H54 (cell line): ENCODE data around the gene FMN2.

Experiments used
- DNase-seq: peaks from one replicate; pipeline ENCODE4 v3.0.0; 2011; ENCODE audit warnings: low spot score, mixed read lengths; ENCODE audit not compliant: insufficient read length
- FAIRE-seq: peaks from 3 replicates; lab custom pipeline; 2011; peaks lifted over from hg19 to GRCh38; lab: Jason Lieb, UNC
- POLR2A ChIP-seq: IDR thresholded peaks from 2 replicates; pipeline ENCODE4 v1.6.1; 2011; ENCODE audit warnings: low read depth, mild to moderate bottlenecking, low read length

The FMN2 gene

DNA sequence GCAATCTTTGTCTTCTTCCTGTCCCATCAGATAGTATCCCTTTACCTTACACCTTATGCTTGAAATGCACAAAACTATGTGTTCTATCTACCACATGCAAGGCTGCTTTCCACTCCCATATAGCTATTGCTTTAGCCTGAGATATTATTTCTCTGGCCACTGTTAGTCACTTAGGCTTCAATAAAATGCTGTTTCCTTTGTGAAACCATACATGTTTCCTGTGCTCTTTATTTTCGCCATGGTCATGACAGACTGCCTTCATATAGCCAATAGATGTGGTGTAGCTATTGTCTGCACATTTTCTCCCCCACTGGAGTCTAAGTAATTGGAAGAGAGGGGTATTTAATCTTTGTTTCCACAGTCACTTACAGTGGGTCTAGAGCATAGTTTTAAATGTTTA, 411.9 kb downstream of the FMN2 start:
- DNase-seq = no peak
- no peak for TF ChIP-seq POLR2A
- FAIRE-seq = no peak

DNA sequence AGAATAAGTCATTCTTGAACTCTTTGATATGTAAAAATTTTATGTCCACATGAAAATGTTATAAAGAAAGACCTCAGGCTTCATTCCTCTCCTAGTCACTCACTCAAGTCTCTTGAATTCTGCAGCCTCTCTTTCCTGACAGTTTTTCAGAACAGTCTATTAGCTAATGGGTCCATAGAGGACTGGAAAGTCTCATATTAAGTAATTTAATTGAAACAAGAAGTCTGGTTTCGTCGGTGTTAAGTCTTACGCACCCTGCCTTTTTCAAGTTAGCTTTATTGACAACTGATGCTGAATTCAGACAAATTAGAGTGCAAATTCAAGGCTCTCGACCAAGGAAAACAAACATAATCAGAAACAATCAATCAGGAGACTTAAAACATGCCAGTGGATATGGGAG, 414.5 kb downstream of the FMN2 start:
- FAIRE-seq (no peak), DNase-seq (no peak)
- TF ChIP-seq POLR2A = no peak

DNA sequence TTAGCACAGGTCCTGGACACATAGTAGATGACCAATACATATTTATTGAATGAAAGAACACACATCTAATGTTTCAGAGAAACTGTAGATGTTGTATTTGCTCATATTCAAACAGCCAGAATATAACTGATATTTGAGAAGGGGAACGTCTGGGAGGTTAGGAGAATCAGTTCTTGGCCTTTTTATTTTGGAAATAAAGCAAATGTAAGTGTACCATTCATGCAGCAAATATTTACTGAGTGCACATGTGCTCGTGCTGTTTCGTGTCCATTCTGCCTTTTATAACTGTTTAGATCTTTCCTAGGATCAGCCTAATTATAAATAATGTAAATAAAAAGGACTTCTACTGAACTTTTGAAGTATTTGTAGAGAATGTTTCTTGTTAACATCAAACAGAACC, 416.5 kb downstream of the FMN2 start:
- FAIRE-seq (no peak), DNase-seq (no peak)
- TF ChIP-seq POLR2A = no peak

DNA sequence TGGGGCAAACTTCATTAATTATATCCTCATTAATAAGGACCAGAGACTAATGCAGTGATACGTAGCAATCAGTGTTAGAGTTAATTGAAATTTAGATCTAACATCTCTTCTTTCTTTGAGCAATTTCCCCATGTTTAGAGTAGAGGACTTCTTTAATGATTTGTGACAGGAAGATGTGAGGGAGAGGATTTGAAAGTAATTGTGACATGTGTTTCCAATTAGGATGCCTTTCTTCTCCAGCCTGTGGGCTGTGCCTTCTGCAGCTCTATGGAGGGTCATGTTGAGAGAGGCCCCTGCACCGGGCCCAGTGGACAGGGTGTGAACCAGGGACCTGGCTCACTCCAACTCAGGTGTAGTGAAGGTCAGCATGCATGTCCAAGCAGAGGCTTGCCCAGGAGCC, 417.3 kb downstream of the FMN2 start:
- DNase-seq = no peak
- FAIRE-seq = no peak

DNA sequence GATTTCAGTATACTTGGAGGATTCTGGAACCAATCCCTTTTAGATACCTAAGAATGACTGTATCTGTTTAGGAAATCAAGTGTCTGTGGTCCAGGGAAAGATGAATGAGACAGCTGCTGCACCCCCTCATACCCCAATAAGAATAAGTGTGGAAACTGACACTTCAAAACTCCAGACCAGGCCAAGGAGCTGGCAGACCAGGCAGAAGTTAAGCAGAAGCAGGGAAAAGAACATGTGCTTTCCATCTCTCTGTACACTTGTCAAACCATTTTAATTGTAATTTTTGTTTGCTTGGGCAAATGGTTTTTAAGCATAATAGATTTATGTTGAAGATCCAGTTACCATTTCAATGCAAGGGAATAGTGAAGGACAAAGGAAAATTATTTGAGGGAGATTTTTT, 420.1 kb downstream of the FMN2 start:
- DNase-seq = no peak
- no peak for TF ChIP-seq POLR2A
- FAIRE-seq = no peak

More for the DNA sequence above, 417.3 kb downstream of the FMN2 start:
- no peak for TF ChIP-seq POLR2A

DNA sequence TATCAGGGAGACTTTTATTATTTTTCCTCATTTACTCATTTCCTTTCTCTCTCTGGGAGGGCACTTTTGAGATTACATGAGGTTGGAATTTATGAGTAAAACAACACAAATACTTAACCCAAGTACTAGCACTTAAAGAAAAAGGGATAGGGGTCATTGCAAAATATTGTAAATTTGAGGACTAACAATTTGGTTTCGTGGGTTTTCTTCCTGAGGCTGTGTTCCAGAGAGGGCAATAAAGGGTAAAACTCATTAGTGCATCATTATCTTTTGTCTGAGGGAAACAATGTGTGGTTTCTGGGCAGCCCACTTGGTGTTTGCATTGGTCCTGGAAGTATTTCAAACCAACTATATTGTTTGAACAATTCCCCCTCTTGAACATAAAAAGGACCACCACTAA, 423.8 kb downstream of the FMN2 start:
- DNase-seq (no peak), FAIRE-seq (no peak)
- TF ChIP-seq POLR2A = no peak

DNA sequence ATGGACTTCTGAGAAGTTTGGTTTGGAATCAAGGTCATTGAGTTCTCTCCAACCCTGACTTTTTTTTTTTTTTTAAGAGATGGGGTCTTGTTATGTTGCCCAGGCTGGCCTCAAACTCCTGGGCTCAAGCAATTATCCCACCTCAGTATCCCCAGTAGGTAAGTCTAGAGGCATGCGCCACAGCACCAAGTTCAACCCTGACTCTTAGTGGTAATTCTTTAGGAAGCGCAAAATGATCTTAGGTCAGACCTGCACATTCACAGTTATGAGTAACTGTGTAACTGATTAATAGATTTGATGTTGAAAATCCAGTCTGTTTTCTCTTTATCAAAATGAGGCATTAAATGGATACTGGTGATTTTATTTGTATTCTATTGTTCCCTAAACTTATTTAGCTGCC, 424.4 kb downstream of the FMN2 start:
- TF ChIP-seq POLR2A = no peak
- FAIRE-seq = no peak
- no peak for DNase-seq

DNA sequence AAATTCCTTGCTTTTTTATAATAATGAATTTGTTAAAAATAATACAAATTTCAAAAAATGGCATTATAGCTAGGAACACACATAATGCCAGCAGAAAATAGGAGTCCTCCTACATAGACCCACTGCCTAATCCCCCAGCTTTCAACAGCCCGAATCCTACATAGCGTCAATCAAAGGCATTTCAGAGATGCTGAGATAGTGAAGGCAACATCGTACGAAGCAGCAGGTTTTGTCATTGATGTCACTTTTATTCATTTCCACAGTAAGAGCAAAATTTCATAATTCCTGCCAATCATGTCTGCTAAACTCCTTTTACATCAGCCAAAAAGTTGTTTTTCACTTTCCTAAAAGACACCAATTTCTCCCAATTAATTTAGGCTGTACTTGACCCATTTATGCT, 426.2 kb downstream of the FMN2 start:
- DNase-seq (no peak), FAIRE-seq (no peak)
- TF ChIP-seq POLR2A = no peak

DNA sequence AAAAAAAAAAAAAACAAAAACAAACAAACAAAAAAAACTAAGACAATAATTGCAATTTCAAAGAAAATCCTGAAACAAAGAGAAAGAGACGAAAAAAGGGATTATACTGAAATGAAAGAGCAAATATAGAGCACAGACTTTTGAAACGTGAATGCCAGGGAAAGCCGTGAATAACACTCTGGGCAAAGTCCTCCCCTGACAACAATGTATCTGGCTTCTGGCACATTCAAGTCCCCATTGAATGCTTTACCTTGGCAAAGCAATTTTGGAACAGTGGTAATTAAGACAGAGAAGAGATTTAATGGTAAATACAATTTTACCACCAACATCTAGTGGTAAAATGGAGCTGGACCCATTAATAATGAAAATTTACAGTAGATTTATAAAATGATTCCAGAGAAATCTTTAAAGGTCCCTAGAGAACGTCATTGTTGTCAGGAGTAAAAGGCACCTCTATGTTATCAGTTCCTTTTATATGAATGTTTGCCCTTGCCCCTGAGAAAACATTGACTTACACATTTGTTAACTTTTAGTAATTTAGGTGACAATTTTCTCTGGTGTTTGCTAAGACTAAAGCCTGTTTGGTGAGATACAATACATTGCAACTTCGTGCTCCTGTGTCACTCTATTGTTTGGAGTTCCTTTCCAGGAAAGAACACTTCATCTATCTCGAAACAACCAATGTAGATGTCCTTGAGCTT, 430.6 kb downstream of the FMN2 start:
- DNase-seq (no peak), FAIRE-seq (no peak)
- TF ChIP-seq POLR2A = no peak

DNA sequence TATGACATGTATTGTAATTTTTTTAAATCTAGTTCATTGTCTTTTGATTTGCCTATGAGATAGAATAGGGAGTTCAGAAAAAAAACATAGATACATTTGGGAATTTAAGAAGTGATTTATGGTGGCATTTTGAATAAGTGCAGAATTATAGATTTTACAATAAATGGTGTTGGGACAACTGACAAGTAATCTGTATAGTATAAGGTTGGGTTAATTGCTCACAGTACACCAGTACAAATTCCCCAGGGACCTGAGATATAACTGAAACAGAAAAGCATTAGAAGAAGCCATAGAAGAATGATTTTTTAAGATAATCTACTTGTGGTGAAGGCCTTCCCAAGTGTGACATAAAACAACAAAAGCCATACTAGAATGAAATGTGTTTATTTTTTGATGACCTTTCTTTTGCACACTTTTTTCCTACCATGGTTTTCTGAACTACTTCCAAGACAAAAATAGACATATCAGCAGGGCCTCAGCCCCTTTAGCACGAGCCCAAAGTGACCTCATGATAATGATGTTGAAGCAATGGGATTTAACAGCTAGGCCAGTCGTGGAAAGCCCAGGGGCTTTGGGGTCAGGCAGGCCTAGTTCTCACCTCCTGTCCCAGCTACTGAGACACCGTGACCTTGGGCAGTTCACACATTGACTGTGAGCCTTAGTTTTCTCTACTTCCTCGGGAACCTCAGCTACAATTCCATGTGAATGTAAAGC, 432.8 kb downstream of the FMN2 start:
- no peak for TF ChIP-seq POLR2A
- DNase-seq = no peak
- FAIRE-seq = no peak
